ENCODE results near the gene RFX2. TPM values are rescaled to one million over a fixed set of nuclear protein-coding genes. Genes with fewer than 3 reads are reported as not detected.
A peak's percentile ranks its signal among the peaks of the same experiment; 100 is the strongest.

RFX2 gene
- total RNA-seq, 2 donors from 2014 or later, result 12.7 to 16.1 TPM

GRCh38 chr19:6039566-6040225 lies 70.6 kb downstream of the RFX2 start:
- Histone ChIP-seq H3K36me3 (peaks cover 41% of the 10 kb centered on the region), H3K9me3 (no peaks in the 10 kb centered on the region), H3K4me1 (no peaks in the 10 kb centered on the region), H3K27ac (no peak overlapping the region), H3K27me3 (no peaks in the 10 kb centered on the region), H3K4me3 (no peak overlapping the region)
- peak; percentile 26 for DNase-seq (ENCODE audit: low spot score)
- TF ChIP-seq, protein P1, sequence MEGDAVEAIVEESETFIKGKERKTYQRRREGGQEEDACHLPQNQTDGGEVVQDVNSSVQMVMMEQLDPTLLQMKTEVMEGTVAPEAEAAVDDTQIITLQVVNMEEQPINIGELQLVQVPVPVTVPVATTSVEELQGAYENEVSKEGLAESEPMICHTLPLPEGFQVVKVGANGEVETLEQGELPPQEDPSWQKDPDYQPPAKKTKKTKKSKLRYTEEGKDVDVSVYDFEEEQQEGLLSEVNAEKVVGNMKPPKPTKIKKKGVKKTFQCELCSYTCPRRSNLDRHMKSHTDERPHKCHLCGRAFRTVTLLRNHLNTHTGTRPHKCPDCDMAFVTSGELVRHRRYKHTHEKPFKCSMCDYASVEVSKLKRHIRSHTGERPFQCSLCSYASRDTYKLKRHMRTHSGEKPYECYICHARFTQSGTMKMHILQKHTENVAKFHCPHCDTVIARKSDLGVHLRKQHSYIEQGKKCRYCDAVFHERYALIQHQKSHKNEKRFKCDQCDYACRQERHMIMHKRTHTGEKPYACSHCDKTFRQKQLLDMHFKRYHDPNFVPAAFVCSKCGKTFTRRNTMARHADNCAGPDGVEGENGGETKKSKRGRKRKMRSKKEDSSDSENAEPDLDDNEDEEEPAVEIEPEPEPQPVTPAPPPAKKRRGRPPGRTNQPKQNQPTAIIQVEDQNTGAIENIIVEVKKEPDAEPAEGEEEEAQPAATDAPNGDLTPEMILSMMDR (IDR thresholded peaks at IDR 0.05), result no peak

- Histone ChIP-seq H3K36me3 (peaks cover 41% of the 10 kb centered on the region), H3K27ac (no peak overlapping the region)
Measured at GRCh38 chr19:6038634-6039405, 71.5 kb downstream of the RFX2 start.

DNA sequence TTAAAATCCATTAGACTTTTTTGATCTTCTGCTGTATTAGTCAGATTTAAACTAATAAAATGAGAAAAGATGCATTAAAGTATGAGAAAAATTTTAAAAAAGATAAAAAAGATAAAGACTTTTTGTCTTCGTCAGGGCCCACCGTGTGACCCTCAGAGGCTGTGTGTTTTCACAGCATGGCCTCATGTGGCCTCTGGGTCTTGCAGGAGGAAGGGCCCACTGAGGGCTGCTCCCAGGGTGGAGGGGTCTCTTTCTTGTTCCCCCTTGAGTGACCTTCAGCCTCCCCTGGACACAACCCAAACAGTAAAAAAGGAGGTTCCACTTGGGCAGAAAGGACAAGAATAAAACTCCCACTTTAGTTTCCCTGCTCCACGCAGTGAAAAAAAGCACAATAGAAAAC lies 75.3 kb downstream of the RFX2 start:
- Histone ChIP-seq H3K4me1 (no peaks in the 10 kb centered on the region), H3K36me3 (peaks cover 11% of the 10 kb centered on the region), H3K9me3 (no peaks in the 10 kb centered on the region), H3K27ac (peak overlapping the region in 1 of 2 donors; percentile 11), H3K27me3 (no peaks in the 10 kb centered on the region), H3K4me3 (no peak overlapping the region)
- TF ChIP-seq, protein P1 (IDR thresholded peaks at IDR 0.05), result no peak
- DNase-seq (ENCODE audit: low spot score), result no peak

More at GRCh38 chr19:6038634-6039405, 71.5 kb downstream of the RFX2 start:
- no peaks in the 10 kb centered on the region for H3K27me3 ChIP-seq
- H3K4me3 ChIP-seq, result no peak overlapping the region
- no peaks in the 10 kb centered on the region for H3K9me3 ChIP-seq
- DNase-seq (ENCODE audit: low spot score), result peak; percentile 40
- no peaks in the 10 kb centered on the region for H3K4me1 ChIP-seq
- TF ChIP-seq, protein P1 (IDR thresholded peaks at IDR 0.05), result no peak

DNA sequence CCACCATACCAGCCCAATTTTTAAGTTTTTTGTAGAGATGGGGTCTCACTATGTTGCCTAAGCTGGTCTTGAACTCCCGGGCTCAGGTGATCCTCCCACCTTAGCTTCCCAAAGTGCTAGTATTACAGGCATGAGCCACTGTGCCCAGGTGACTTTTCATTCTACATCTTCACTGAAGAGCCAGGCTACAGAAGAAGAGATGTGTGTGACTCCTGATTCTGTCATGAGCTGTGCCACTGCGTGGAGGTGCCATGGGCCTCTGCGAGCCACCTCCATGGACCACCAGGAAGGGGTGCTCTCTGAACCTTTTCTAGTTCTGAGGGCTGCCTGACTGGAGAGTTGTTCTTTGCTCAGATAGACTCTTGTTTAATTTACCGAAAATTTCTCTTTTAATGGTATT lies 75.8 kb downstream of the RFX2 start:
- H3K36me3 ChIP-seq, result peaks cover 5% of the 10 kb centered on the region
- DNase-seq (ENCODE audit: low spot score), result no peak
- H3K27ac ChIP-seq, result no peak overlapping the region
- H3K9me3 ChIP-seq, result no peaks in the 10 kb centered on the region
- TF ChIP-seq, protein P1 (IDR thresholded peaks at IDR 0.05), result no peak
- H3K27me3 ChIP-seq, result no peaks in the 10 kb centered on the region
- no peak overlapping the region for H3K4me3 ChIP-seq
- H3K4me1 ChIP-seq, result no peaks in the 10 kb centered on the region

DNA sequence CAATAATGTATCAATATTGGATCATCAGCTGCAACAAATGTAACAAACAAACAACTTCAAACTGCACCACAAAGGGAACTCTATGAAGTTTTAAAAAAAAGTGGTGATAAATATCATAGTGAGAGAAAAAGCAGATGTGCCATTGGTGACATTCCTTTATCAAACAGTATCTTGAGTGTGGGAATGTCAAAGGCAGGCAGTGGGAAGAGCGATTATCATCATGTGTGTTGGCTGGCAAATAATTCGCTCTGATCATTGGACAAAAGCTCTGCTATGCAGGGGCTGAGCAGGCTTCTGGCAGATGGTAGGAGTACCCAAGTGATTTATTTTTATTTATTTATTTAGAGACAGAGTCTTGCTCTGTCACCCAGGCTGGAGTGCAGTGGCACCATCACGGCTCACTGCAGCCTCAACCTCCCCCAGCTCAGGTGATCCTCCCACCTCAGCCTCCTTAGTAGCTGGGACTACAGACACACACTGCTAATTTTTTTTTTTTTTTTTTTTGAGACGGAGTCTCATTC lies 76.5 kb downstream of the RFX2 start:
- H3K27ac ChIP-seq, result no peak overlapping the region
- H3K36me3 ChIP-seq, result no peaks in the 10 kb centered on the region
- no peak overlapping the region for H3K4me3 ChIP-seq
- no peaks in the 10 kb centered on the region for H3K9me3 ChIP-seq
- H3K27me3 ChIP-seq, result no peaks in the 10 kb centered on the region
- no peak for DNase-seq (ENCODE audit: low spot score)
- TF ChIP-seq, protein P1 (IDR thresholded peaks at IDR 0.05), result no peak
- H3K4me1 ChIP-seq, result no peaks in the 10 kb centered on the region
